Thoracic aorta (tissue), 2 donors: ENCODE results near the gene LSM2. TPM values are rescaled to one million over a fixed set of nuclear protein-coding genes. Genes with fewer than 3 reads are reported as not detected.

Experiments used
- ATAC-seq: fragments of 150-250 bp; one replicate; pipeline ENCODE4 v1.8.0; 2017; ENCODE audit warnings: low read depth; ENCODE audit not compliant: insufficient number of reproducible peaks, low FRiP score
- DNase-seq: peaks from one replicate; pipeline ENCODE4 v3.0.0-alpha.2; 2020; ENCODE audit warnings: low spot score
- H3K27ac ChIP-seq, 2 donors: fragments of 200-600 bp; sonication (generic); 1 replicate in 1 of 2; 2 replicates in 1 of 2; pipeline ENCODE4 v1.5.1; 2016; ENCODE audit warnings: mild to moderate bottlenecking in 2 of 2, moderate library complexity in 2 of 2
- H3K27me3 ChIP-seq: fragments of 200-600 bp; sonication (generic); replicated peaks from 2 replicates; pipeline ENCODE4 v1.6.0; 2016; ENCODE audit warnings: mild to moderate bottlenecking; ENCODE audit not compliant: insufficient read depth
- H3K36me3 ChIP-seq: fragments of 200-600 bp; sonication (generic); one replicate; pipeline ENCODE4 v1.5.1; 2016
- H3K4me1 ChIP-seq, 2 donors: fragments of 200-600 bp; sonication (generic); 1 replicate in 1 of 2; 2 replicates in 1 of 2; pipeline versions ENCODE4 v1.5.1 to v1.6.0; 2016; ENCODE audit warnings: low read depth in 2 of 2, mild to moderate bottlenecking in 1 of 2; ENCODE audit not compliant: control insufficient read depth in 1 of 2
- H3K4me3 ChIP-seq: fragments of 200-600 bp; sonication (generic); 2 replicates; pipeline ENCODE4 v1.5.1; 2016; ENCODE audit warnings: mild to moderate bottlenecking
- H3K9me3 ChIP-seq: fragments of 200-600 bp; sonication (generic); 2 replicates; pipeline ENCODE4 v1.5.1; 2016
- CTCF ChIP-seq: fragments of 200-600 bp; sonication (generic); IDR thresholded peaks from one replicate; pipeline ENCODE4 v1.5.1; 2019; ENCODE audit warnings: antibody characterized with exemption
- total RNA-seq, 2 donors: library from RNA; depleted of rRNA; stranded (reverse); fragments of >200 nt; gene quantifications; one replicate each; pipeline versions ENCODE4 v1.1.0 to v1.2.3, GENCODE V29; 2016

The LSM2 gene
- total RNA-seq, 2 donors from 2014 or later: 21.2 to 40.1 TPM

- ATAC-seq (no peak), DNase-seq (no peak)
- Histone ChIP-seq H3K27me3 (no peaks in the 10 kb centered on the region), H3K4me3 (no peak overlapping the region), H3K36me3 (peaks cover 50% of the 10 kb centered on the region), H3K4me1 (peaks cover 6 to 8% of the 10 kb centered on the region in 2 donors), H3K9me3 (no peaks in the 10 kb centered on the region), H3K27ac (no peak overlapping the region)
- TF ChIP-seq CTCF: no peak
These were observed 25.3 kb downstream of the LSM2 start for GRCh38 chr6:31781244-31782125.

GRCh38 chr6:31780507-31781243 is 26.1 kb downstream of the LSM2 start:
- H3K4me1 ChIP-seq: peaks cover 6 to 9% of the 10 kb centered on the region in 2 donors
- no peak for ATAC-seq

GRCh38 chr6:31779908-31780307 is 26.9 kb downstream of the LSM2 start:
- no peak overlapping the region for H3K27ac ChIP-seq
- no peak overlapping the region for H3K4me3 ChIP-seq
- H3K9me3 ChIP-seq: no peaks in the 10 kb centered on the region
- DNase-seq (no peak), ATAC-seq (no peak)
- TF ChIP-seq CTCF: no peak
- H3K36me3 ChIP-seq: peaks cover 42% of the 10 kb centered on the region
- peaks cover 6 to 9% of the 10 kb centered on the region in 2 donors for H3K4me1 ChIP-seq
- H3K27me3 ChIP-seq: no peaks in the 10 kb centered on the region

More at GRCh38 chr6:31780507-31781243, 26.1 kb downstream of the LSM2 start:
- no peak for TF ChIP-seq CTCF
- no peak overlapping the region for H3K4me3 ChIP-seq
- H3K27ac ChIP-seq: no peak overlapping the region
- no peak for DNase-seq
- H3K36me3 ChIP-seq: peaks cover 50% of the 10 kb centered on the region
- H3K27me3 ChIP-seq: no peaks in the 10 kb centered on the region
- H3K9me3 ChIP-seq: no peaks in the 10 kb centered on the region

GRCh38 chr6:31778999-31779885 is 27.5 kb downstream of the LSM2 start:
- H3K27me3 ChIP-seq: no peaks in the 10 kb centered on the region
- H3K27ac ChIP-seq: no peak overlapping the region
- H3K36me3 ChIP-seq: peaks cover 36% of the 10 kb centered on the region
- no peak for TF ChIP-seq CTCF
- DNase-seq (no peak), ATAC-seq (no peak)
- H3K4me3 ChIP-seq: no peak overlapping the region
- no peaks in the 10 kb centered on the region for H3K9me3 ChIP-seq
- H3K4me1 ChIP-seq: peaks cover 6 to 9% of the 10 kb centered on the region in 2 donors
